Heart left ventricle (tissue), 13 donors: Measurements from ENCODE around the gene RAD51B.

Source experiments
- CTCF ChIP-seq, 12 donors: fragments of 200-600 bp; sonication (generic) in 4 of 12; IDR thresholded peaks; one replicate each; pipeline versions ENCODE4 v1.5.0 to v1.8.0; 2018 to 2022; ENCODE audit warnings: antibody characterized with exemption in 12 of 12, mild to moderate bottlenecking in 5 of 12
- POLR2A ChIP-seq, 2 donors: fragments of 450-650 bp; IDR thresholded peaks; one replicate each; pipeline ENCODE4 v1.6.1; 2017; ENCODE audit warnings: antibody characterized with exemption in 2 of 2, mild to moderate bottlenecking in 2 of 2, moderate library complexity in 2 of 2
- donor health status: ischemic (EF 13 %, LVEDD 7.1; RV severe dilation, severe dysfunction).
- donor health status: DM: no; HTN: yes; CAD: no.
- donor health status: DM: no; HTN: no; CAD: no.
- donor health status: ischemic (EF 25% LVEDD 6.9; RV normal size, moderate dysfunction).
- donor health status: ischemic (EF 25% LVEDD 5.7; RV mildly dilated, moderate dysfunction).
- donor health status: ischemic (EF 35%, LVEDD 5.7; RV mildly dilated, moderate dysfunction).
- donor health status: nonischemic (EF 11% LVEDD 7.7; RV severe dilation, severe dysfunction).
- donor health status: DM: yes; HTN: yes; CAD: no.
- donor health status: PGD.
- donor health status: ischemic (EF 29% LVEDD 5.4; RV normal size, mild dysfunction).
- donor health status: nonischemic (EF 23%, LVEDD 6.1; RV moderate dilation, normal function).

DNA sequence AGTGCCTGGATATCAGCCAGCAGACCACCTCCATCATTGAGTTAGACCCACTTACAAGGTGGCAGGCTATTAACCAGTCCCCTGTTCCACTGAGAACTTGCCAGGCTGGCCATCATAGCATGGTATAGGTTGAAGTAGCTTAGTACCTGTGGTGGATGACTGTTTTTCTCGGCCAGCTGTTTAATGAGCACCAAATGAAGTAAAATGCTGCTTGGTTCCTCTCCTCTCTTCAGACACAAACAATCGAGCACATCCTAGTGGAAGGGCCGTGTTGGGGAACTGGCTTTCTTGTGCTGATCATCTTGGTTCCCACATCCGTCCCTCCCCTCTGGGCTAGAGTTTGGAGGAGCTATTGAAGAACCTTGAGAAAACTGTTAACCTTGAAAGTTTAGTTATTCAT is 486.2 kb downstream of the RAD51B start:
- TF ChIP-seq CTCF (IDR thresholded peaks at IDR 0.05) (no peak), POLR2A (IDR thresholded peaks at IDR 0.05) (no peak)
